SHP77 (cell line): ENCODE measurements around the gene AMT.
"Not testable (repeated sequence)": the region's sequence is repeated elsewhere in the genome, so short reads cannot be mapped to it uniquely, and the experiment has no call there.

Experiments used
- DNase-seq, 2 experiments: peaks; one replicate each; lab custom pipeline; 2025; lab: John Stamatoyannopoulos, UW

The AMT gene

GRCh38 chr3:49421890-49422378, 339 bp downstream of the AMT start:
- DNase-seq = no peak

- no peak for DNase-seq
These were observed 4.7 kb downstream of the AMT start for GRCh38 chr3:49417516-49418120.

- DNase-seq = no peak
These were observed 5.4 kb downstream of the AMT start for GRCh38 chr3:49416867-49417266.

- no peak for DNase-seq
These were observed 6.2 kb downstream of the AMT start for GRCh38 chr3:49415931-49416601.

GRCh38 chr3:49414753-49415152, 7.5 kb downstream of the AMT start:
- no peak for DNase-seq

GRCh38 chr3:49413338-49413734, 8.9 kb downstream of the AMT start:
- no peak for DNase-seq

GRCh38 chr3:49412632-49413337, 9.5 kb downstream of the AMT start:
- DNase-seq = no peak

GRCh38 chr3:49411968-49412631, 10.2 kb downstream of the AMT start, which contains the start of the genes RHOA and TCTA:
Gene RHOA, minus strand, starts transcription at chr3:49411976. Its CDS starts 36,387 bp downstream, at chr3:49375589.
Gene TCTA, plus strand, starts transcription at chr3:49412423. Its CDS starts 4 bp downstream, at chr3:49412427.
- peak; percentile 99 for DNase-seq

- peak; percentile 23 to 49 for DNase-seq
These were observed 10.7 kb downstream of the AMT start for GRCh38 chr3:49411535-49411967.

GRCh38 chr3:49410846-49411534, 11.3 kb downstream of the AMT start:
- DNase-seq = no peak

GRCh38 chr3:49410066-49410845, 12.0 kb downstream of the AMT start:
- no peak for DNase-seq

- no peak for DNase-seq
These were observed 15.4 kb downstream of the AMT start for GRCh38 chr3:49406571-49407565.

- DNase-seq = not testable (repeated sequence)
These were observed 16.7 kb downstream of the AMT start for GRCh38 chr3:49405570-49405969.

- no peak for DNase-seq
These were observed 18.4 kb downstream of the AMT start for GRCh38 chr3:49403891-49404290.

GRCh38 chr3:49401766-49402165, 20.5 kb downstream of the AMT start:
- DNase-seq = no peak

GRCh38 chr3:49399461-49399860, 22.8 kb downstream of the AMT start:
- no peak for DNase-seq

- no peak for DNase-seq
These were observed 24.8 kb downstream of the AMT start for GRCh38 chr3:49397470-49397869.

GRCh38 chr3:49391310-49391709, 31.0 kb downstream of the AMT start:
- DNase-seq = not testable (repeated sequence)

- no peak for DNase-seq
These were observed 33.0 kb downstream of the AMT start for GRCh38 chr3:49389297-49389696.
